Adrenal gland (tissue), 5 donors: ENCODE results near the gene G3BP2.

Source experiments
- CTCF ChIP-seq, 6 experiments: fragments of 450-650 bp in 4 of 6; fragments of 200-600 bp in 2 of 6; sonication (generic) in 1 of 6; IDR thresholded peaks; 1 replicate in 5 of 6; 2 replicates in 1 of 6; pipeline versions ENCODE4 v1.5.1 to v1.8.0; 2016 to 2021; ENCODE audit warnings: antibody characterized with exemption in 6 of 6, mild to moderate bottlenecking in 2 of 6, moderate library complexity in 1 of 6
- POLR2A ChIP-seq, 2 donors: fragments of 450-650 bp; IDR thresholded peaks; one replicate each; pipeline ENCODE4 v1.6.1; 2017; ENCODE audit warnings: antibody characterized with exemption in 2 of 2, mild to moderate bottlenecking in 2 of 2, moderate library complexity in 1 of 2
- donor health status: DM: no; HTN: no; CAD: no.

GRCh38 chr4:75639124-75639695 lies 34.0 kb downstream of the G3BP2 start:
- TF ChIP-seq POLR2A (IDR thresholded peaks at IDR 0.05) (no peak), CTCF (IDR thresholded peaks at IDR 0.05) (no peak)
